ENCODE data around the gene CRACDL. TPM values are rescaled to one million over a fixed set of nuclear protein-coding genes. Genes with fewer than 3 reads are reported as not detected.

CRACDL gene
- polyA plus RNA-seq, 1 of the 3 experiments (the other 2 are of a cell fraction) = not detected

- Histone ChIP-seq H3K36me3 (replicated peaks in 1 of 2; ENCODE audit: control insufficient read depth in 1 of 2, insufficient read depth in 2 of 2, low read length in 1 of 2) (no peaks in the 10 kb centered on the region), H3F3A (replicated peaks; ENCODE audit: insufficient read depth) (no peaks in the 10 kb centered on the region), H4K20me1 (ENCODE audit: insufficient read depth) (no peaks in the 10 kb centered on the region), H3K4me3 (ENCODE audit: low read depth in 2 of 2, low read length in 1 of 2) (no peak overlapping the region), H3K27me3 (ENCODE audit: insufficient read depth) (no peaks in the 10 kb centered on the region), H3K9me2 (no peaks in the 10 kb centered on the region), H3K9me3 (no peaks in the 10 kb centered on the region), H3K4me1 (ENCODE audit: control insufficient read depth in 1 of 2, insufficient read depth in 2 of 2, low read depth in 1 of 2, low read length in 1 of 2) (peaks cover 0 to 6% of the 10 kb centered on the region in 2 experiments; a peak in 1 of 4 replicates), H3K9ac (no peak overlapping the region), H3K4me2 (no peak overlapping the region), H3K79me2 (ENCODE audit: insufficient read depth) (no peaks in the 10 kb centered on the region), H3K27ac (ENCODE audit: low read depth in 2 of 2, low read length in 1 of 2) (no peak overlapping the region), H2AFZ (ENCODE audit: low read depth) (no peak overlapping the region)
- no peak for DNase-seq
- TF ChIP-seq FOSL2 (IDR thresholded peaks at IDR 0.05; ENCODE audit: borderline replicate concordance, low read depth) (no peak), RAD21 (IDR thresholded peaks at IDR 0.05; ENCODE audit: low read length) (no peak), RFX5 (IDR thresholded peaks at IDR 0.05; ENCODE audit: low read length) (no peak), USF2 (IDR thresholded peaks at IDR 0.05; ENCODE audit: borderline replicate concordance, low read depth, low read length) (no peak), GABPA (IDR thresholded peaks at IDR 0.05; ENCODE audit: low read depth) (no peak), MAX (IDR thresholded peaks at IDR 0.05; ENCODE audit: low read depth) (no peak), EZH2phosphoT487 (IDR thresholded peaks at IDR 0.05; ENCODE audit: borderline replicate concordance, low read depth) (no peak), REST (IDR thresholded peaks at IDR 0.05; ENCODE audit: low read depth, low read length) (no peak), SMC3 (IDR thresholded peaks at IDR 0.05; ENCODE audit: low read depth, low read length) (no peak), MXI1 (IDR thresholded peaks at IDR 0.05; ENCODE audit: low read depth, low read length) (no peak), TCF12 (IDR thresholded peaks at IDR 0.05) (no peak), TAF1 (IDR thresholded peaks at IDR 0.05; ENCODE audit: borderline replicate concordance, low read depth, low read length) (no peak), ZBTB33 (IDR thresholded peaks at IDR 0.05; ENCODE audit: borderline replicate concordance, low read depth) (no peak)
- ChIA-PET POLR2A (no interaction called here), CTCF (interaction anchor here (1.7 kb wide), 1 partner anchor 78 kb away, joined by 6 read pairs; no protein-coding TSS in a partner anchor)
- 83% methylated on average over 5 of the region's 5 CpGs for WGBS (ENCODE audit: low lambda C conversion rate)
Measured at GRCh38 chr2:98744595-98744994, 191.4 kb downstream of the CRACDL start.

Small RNA genes lying within 50 kb of the gene (small RNA-seq; reads per million reads assigned to genes)
- 0 reads per million in 7 experiments for gene RNU4-84P
- gene RNU7-46P = 0 to 1.3 (median 0.96) reads per million in 7 experiments

Other genes with a start within 250 kb of the CRACDL start
- gene MGAT4A, start 205.1 kb downstream of the CRACDL start, polyA plus RNA-seq (2012; rRNA removed) = 0.05 and 0.07 TPM in 2 replicates
- gene C2orf15, start 205.5 kb upstream of the CRACDL start, polyA plus RNA-seq (2012; rRNA removed) = 0.25 and 0.41 TPM in 2 replicates
- 1.8 and 2.0 TPM in 2 replicates for gene TSGA10, start 218.7 kb upstream of the CRACDL start, polyA plus RNA-seq (2012; rRNA removed)
- gene LIPT1, start 218.7 kb upstream of the CRACDL start, polyA plus RNA-seq (2012; rRNA removed) = 5.4 and 8.7 TPM in 2 replicates
- 11.8 and 15.7 TPM in 2 replicates for gene MITD1, start 244.8 kb upstream of the CRACDL start, polyA plus RNA-seq (2012; rRNA removed)
- 14.9 and 18.4 TPM in 2 replicates for gene MRPL30, start 245.0 kb upstream of the CRACDL start, polyA plus RNA-seq (2012; rRNA removed)

Measured in SK-N-SH (cell line).